Measurements from ENCODE around the gene CD63. TPM values are rescaled to one million over a fixed set of nuclear protein-coding genes. Genes with fewer than 3 reads are reported as not detected.
A peak's percentile ranks its signal among the peaks of the same experiment; 100 is the strongest.

Gene CD63
- total and polyA plus RNA-seq, 5 donors from 2014 or later: 46.4 to 205 (median 167) TPM

DNA sequence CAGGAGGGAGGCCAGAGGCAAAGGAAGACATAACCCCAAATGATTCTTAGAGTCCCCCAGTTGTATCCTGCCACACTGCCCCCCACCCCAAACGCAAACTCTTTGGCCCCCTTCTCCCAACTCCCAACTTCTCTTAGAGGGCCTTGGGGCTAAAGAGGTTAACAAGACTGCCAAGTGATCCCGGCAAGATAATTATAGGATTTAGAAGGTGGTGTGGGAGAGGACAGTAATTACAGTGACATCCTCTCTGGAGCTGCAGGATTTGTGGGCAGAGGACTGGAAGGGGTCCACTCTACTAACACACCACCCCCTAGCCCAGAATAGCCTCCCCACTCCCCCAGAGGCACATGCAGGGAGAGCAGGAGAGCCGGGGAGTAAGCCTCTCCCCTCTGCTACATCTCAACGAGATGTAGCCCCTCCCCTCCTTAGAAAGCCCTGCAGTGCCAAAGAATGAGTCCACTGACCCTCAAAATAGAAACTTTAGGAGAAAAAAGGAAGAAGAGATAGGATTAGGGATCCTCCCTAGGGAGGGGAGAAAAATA is 8.8 kb upstream of the CD63 start:
- peaks cover 16% of the 10 kb centered on the region for H3K4me1 ChIP-seq (ENCODE audit: control insufficient read depth, insufficient read depth, low read length, poor library complexity, severe bottlenecking)
- H3K9me3 ChIP-seq (ENCODE audit: control insufficient read depth in 2 of 2, low read length in 2 of 2): no peaks in the 10 kb centered on the region
- Mint-ChIP-seq H3K4me1 (peaks cover 5 to 33% (median 18%) of the 10 kb centered on the region in 4 donors), H3K4me3 (peak overlapping the region; percentile 89 to 96 (median 92)), H3K9me3 (no peaks in the 10 kb centered on the region), H3K27me3 (peaks cover 5% of the 10 kb centered on the region), H3K36me3 (no peaks in the 10 kb centered on the region), H3K27ac (peak overlapping the region; percentile 94 to 96 (median 95))
- H3K36me3 ChIP-seq (ENCODE audit: control insufficient read depth, insufficient read depth, low read length): no peaks in the 10 kb centered on the region
- H3K27ac ChIP-seq (ENCODE audit: insufficient read depth, low read length, poor library complexity, severe bottlenecking): peak overlapping the region; percentile 89
- H3K4me3 ChIP-seq (ENCODE audit: low read depth, low read length): peak overlapping the region; percentile 95
- H3K27me3 ChIP-seq (ENCODE audit: control insufficient read depth, insufficient read depth, low read length): no peaks in the 10 kb centered on the region
- no peak for DNase-seq
- no peak for ATAC-seq (ENCODE audit: low read depth in 2 of 2)

DNA sequence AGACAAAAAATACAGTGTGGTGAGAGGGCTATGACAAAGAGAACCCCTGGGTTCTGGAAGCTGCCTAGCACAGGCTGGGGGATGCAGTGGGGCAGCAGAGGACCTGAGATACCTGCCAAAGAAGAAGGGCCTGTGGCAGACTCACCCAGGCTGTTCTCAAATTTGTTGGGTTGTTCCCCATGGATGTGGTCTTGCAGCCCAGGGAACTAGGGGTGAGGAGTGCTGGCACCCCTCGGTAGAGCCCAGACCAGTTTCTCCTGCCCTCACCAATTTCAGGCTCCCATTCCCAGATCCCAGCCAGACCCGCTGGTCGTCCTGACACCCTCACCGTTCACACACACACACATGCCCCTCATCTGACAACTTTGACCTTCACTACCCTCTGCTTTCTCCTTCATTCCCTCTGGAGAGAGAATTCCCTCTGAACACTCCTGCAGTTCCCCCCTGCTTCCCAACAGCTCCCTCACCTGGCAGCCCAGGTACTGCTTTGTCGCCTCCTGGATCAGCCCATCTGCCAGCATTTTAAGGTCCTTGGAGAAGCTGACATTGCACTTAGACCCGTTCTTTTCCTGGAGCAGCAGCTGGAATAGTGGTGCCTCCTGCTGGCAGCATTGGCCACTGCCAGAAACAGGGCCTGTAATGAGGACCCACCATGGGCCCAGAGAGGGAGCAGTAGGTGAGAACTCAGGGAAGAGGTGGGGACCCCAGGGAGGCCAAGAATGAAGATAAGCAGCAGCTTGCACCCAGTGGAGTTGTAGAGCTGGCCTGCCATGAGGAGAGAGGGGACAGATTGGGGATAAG is 8.2 kb upstream of the CD63 start:
- H3K36me3 Mint-ChIP-seq: no peaks in the 10 kb centered on the region
- peaks cover 16% of the 10 kb centered on the region for H3K4me1 ChIP-seq (ENCODE audit: control insufficient read depth, insufficient read depth, low read length, poor library complexity, severe bottlenecking)
- ATAC-seq (ENCODE audit: low read depth in 2 of 2) (peak; percentile 37 to 43), DNase-seq (peak; percentile 26 to 69 (median 43))
- peak overlapping the region; percentile 14 for H3K27ac ChIP-seq (ENCODE audit: insufficient read depth, low read length, poor library complexity, severe bottlenecking)
- H3K4me3 ChIP-seq (ENCODE audit: low read depth, low read length): no peak overlapping the region
- H3K4me3 Mint-ChIP-seq: peak overlapping the region; percentile 85 to 91 (median 88)
- peak overlapping the region; percentile 94 to 96 (median 95) for H3K27ac Mint-ChIP-seq
- no peaks in the 10 kb centered on the region for H3K9me3 ChIP-seq (ENCODE audit: control insufficient read depth in 2 of 2, low read length in 2 of 2)
- no peaks in the 10 kb centered on the region for H3K36me3 ChIP-seq (ENCODE audit: control insufficient read depth, insufficient read depth, low read length)
- peaks cover 5% of the 10 kb centered on the region for H3K27me3 Mint-ChIP-seq
- peaks cover 5 to 28% (median 17%) of the 10 kb centered on the region in 4 donors for H3K4me1 Mint-ChIP-seq
- no peaks in the 10 kb centered on the region for H3K9me3 Mint-ChIP-seq
- no peaks in the 10 kb centered on the region for H3K27me3 ChIP-seq (ENCODE audit: control insufficient read depth, insufficient read depth, low read length)

DNA sequence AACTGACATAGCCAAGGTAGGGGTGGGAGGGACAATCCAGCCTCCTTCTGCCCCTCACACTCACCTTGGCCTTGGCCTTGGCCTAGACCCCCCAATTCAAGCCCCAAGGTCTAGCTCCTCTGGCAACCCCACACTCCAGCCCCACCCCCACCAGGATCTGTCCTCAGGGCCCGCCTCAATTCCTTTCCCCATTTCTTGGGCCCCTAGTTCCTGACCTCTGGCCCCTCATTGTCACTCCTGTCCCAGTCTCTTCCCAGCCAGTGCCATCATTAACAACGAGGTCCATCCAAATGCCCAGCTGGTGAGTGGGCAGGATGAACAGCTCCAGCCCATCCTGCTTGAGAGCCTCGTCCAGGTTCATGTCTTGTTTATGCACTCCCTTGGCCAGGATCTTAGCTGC is 7.3 kb upstream of the CD63 start:
- Histone ChIP-seq H3K36me3 (ENCODE audit: control insufficient read depth, insufficient read depth, low read length) (no peaks in the 10 kb centered on the region), H3K27ac (ENCODE audit: insufficient read depth, low read length, poor library complexity, severe bottlenecking) (no peak overlapping the region), H3K4me3 (ENCODE audit: low read depth, low read length) (no peak overlapping the region), H3K4me1 (ENCODE audit: control insufficient read depth, insufficient read depth, low read length, poor library complexity, severe bottlenecking) (peaks cover 16% of the 10 kb centered on the region), H3K27me3 (ENCODE audit: control insufficient read depth, insufficient read depth, low read length) (no peaks in the 10 kb centered on the region), H3K9me3 (ENCODE audit: control insufficient read depth in 2 of 2, low read length in 2 of 2) (no peaks in the 10 kb centered on the region)
- H3K9me3 Mint-ChIP-seq: no peaks in the 10 kb centered on the region
- H3K4me1 Mint-ChIP-seq: peaks cover 5 to 25% (median 16%) of the 10 kb centered on the region in 4 donors
- ATAC-seq (ENCODE audit: low read depth in 2 of 2) (no peak), DNase-seq (no peak)
- H3K36me3 Mint-ChIP-seq: no peaks in the 10 kb centered on the region
- no peak overlapping the region for H3K4me3 Mint-ChIP-seq
- peak overlapping the region in 1 of 3 donors; percentile 92 for H3K27ac Mint-ChIP-seq
- H3K27me3 Mint-ChIP-seq: peaks cover 5% of the 10 kb centered on the region

DNA sequence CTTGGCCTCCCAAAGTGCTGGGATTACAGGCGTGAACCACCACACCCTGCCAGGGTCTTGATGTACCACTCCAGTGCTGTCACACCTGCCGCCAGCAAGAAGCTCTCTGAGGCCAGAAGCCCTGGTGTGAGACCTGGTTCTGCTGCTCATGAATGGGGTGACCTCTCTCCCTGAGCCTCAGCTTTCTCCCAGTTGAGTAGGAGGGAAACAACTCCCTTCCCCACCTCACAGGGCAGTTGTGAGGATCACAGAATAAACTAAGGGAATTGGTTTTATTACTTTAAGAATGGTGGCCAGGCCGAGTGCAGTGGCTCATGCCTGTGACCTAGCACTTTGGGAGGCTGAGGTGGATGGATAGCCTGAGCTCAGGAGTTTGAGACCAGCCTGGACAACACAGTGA is 5.8 kb upstream of the CD63 start:
- no peaks in the 10 kb centered on the region for H3K36me3 ChIP-seq (ENCODE audit: control insufficient read depth, insufficient read depth, low read length)
- no peak overlapping the region for H3K4me3 ChIP-seq (ENCODE audit: low read depth, low read length)
- Mint-ChIP-seq H3K4me1 (peaks cover 12 to 38% (median 28%) of the 10 kb centered on the region in 4 donors), H3K27me3 (no peaks in the 10 kb centered on the region), H3K36me3 (no peaks in the 10 kb centered on the region), H3K27ac (no peak overlapping the region), H3K4me3 (no peak overlapping the region), H3K9me3 (no peaks in the 10 kb centered on the region)
- ATAC-seq (ENCODE audit: low read depth in 2 of 2) (no peak), DNase-seq (no peak)
- H3K27me3 ChIP-seq (ENCODE audit: control insufficient read depth, insufficient read depth, low read length): no peaks in the 10 kb centered on the region
- no peaks in the 10 kb centered on the region for H3K9me3 ChIP-seq (ENCODE audit: control insufficient read depth in 2 of 2, low read length in 2 of 2)
- H3K4me1 ChIP-seq (ENCODE audit: control insufficient read depth, insufficient read depth, low read length, poor library complexity, severe bottlenecking): peaks cover 28% of the 10 kb centered on the region
- H3K27ac ChIP-seq (ENCODE audit: insufficient read depth, low read length, poor library complexity, severe bottlenecking): no peak overlapping the region

DNA sequence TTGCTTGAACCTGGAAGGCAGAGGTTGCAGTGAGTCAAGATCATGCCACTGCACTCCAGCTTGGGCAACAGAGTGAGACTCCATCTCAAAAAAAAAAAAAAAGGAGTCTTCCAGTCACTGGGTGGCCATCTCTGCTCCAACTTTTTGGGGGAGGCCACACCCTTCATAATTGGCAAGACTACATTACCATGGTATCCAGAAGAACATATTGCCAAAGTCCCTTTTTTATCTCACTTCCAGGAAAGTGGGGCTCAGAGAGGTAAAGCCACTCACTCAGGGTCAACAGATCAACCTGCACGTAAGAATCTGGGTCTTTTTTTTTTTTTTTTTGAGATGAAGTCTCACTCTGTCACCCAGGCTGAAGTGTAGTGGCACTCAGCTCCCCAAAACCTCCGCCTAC is 5.0 kb upstream of the CD63 start:
- H3K4me1 ChIP-seq (ENCODE audit: control insufficient read depth, insufficient read depth, low read length, poor library complexity, severe bottlenecking): peaks cover 33% of the 10 kb centered on the region
- ATAC-seq (ENCODE audit: low read depth in 2 of 2) (no peak), DNase-seq (no peak)
- H3K4me3 ChIP-seq (ENCODE audit: low read depth, low read length): no peak overlapping the region
- peaks cover 12 to 42% (median 30%) of the 10 kb centered on the region in 4 donors for H3K4me1 Mint-ChIP-seq
- no peaks in the 10 kb centered on the region for H3K36me3 Mint-ChIP-seq
- H3K27me3 ChIP-seq (ENCODE audit: control insufficient read depth, insufficient read depth, low read length): no peaks in the 10 kb centered on the region
- H3K9me3 Mint-ChIP-seq: no peaks in the 10 kb centered on the region
- H3K27ac ChIP-seq (ENCODE audit: insufficient read depth, low read length, poor library complexity, severe bottlenecking): no peak overlapping the region
- H3K4me3 Mint-ChIP-seq: no peak overlapping the region
- no peaks in the 10 kb centered on the region for H3K36me3 ChIP-seq (ENCODE audit: control insufficient read depth, insufficient read depth, low read length)
- no peaks in the 10 kb centered on the region for H3K27me3 Mint-ChIP-seq
- H3K27ac Mint-ChIP-seq: no peak overlapping the region
- H3K9me3 ChIP-seq (ENCODE audit: control insufficient read depth in 2 of 2, low read length in 2 of 2): no peaks in the 10 kb centered on the region

DNA sequence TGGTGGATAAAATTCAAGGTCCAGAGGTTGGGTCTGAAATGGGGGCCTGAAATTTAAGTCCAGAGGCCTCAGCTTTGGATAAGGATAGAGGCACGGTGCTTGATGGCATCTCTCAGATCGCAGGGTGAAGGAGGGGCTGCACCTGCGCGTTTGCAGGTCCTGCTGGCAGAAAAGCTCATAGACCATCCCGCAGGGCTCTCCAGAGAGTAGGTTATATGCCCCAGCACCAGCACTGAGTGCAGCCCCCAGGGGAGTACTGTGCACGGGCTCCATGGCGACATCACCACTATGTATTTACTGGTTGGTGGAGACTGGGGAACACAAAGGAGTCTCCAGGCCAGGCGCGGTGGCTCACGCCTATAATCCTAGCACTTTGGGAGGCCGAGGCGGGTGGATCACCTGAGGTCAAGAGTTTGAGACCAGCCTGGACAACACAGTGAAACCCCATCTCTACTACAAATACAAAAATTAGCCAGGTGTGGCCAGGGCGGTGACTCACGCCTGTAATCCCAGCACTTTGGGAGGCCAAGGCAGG is 4.3 kb upstream of the CD63 start:
- no peaks in the 10 kb centered on the region for H3K9me3 ChIP-seq (ENCODE audit: control insufficient read depth in 2 of 2, low read length in 2 of 2)
- H3K27me3 ChIP-seq (ENCODE audit: control insufficient read depth, insufficient read depth, low read length): no peaks in the 10 kb centered on the region
- no peaks in the 10 kb centered on the region for H3K36me3 ChIP-seq (ENCODE audit: control insufficient read depth, insufficient read depth, low read length)
- H3K4me3 ChIP-seq (ENCODE audit: low read depth, low read length): no peak overlapping the region
- Mint-ChIP-seq H3K4me1 (peaks cover 7 to 37% (median 26%) of the 10 kb centered on the region in 4 donors), H3K27me3 (no peaks in the 10 kb centered on the region), H3K27ac (peak overlapping the region in 1 of 3 donors; percentile 29), H3K4me3 (peak overlapping the region in 1 of 4 donors; percentile 52), H3K9me3 (no peaks in the 10 kb centered on the region), H3K36me3 (no peaks in the 10 kb centered on the region)
- peaks cover 30% of the 10 kb centered on the region for H3K4me1 ChIP-seq (ENCODE audit: control insufficient read depth, insufficient read depth, low read length, poor library complexity, severe bottlenecking)
- no peak for DNase-seq
- ATAC-seq (ENCODE audit: low read depth in 2 of 2): no peak
- no peak overlapping the region for H3K27ac ChIP-seq (ENCODE audit: insufficient read depth, low read length, poor library complexity, severe bottlenecking)

DNA sequence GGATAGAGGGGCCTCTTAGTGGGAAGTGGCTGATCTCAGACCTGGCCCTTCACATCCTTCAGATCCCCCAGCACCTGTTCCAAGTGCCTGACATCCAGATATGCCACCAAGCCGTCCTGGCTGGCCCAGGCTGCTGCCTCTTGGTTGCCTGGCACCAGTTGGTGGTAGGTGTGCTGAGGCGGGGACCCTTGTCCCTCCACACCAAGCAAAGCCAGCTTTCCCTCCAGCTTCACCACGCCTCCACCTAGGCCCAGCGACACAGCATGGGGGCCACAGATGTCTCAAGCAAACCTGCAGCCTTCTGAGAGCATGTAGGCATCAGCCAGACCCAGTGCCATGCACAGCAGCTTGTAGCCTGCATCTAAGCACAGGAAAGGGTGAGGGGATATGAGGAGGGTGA is 3.5 kb upstream of the CD63 start:
- ATAC-seq (ENCODE audit: low read depth in 2 of 2) (no peak), DNase-seq (no peak)
- Mint-ChIP-seq H3K4me3 (peak overlapping the region in 1 of 4 donors; percentile 52), H3K36me3 (no peaks in the 10 kb centered on the region), H3K9me3 (no peaks in the 10 kb centered on the region), H3K4me1 (peaks cover 6 to 33% (median 21%) of the 10 kb centered on the region in 4 donors), H3K27me3 (no peaks in the 10 kb centered on the region), H3K27ac (peak overlapping the region in 2 of 3 donors; percentile 47 to 96)
- Histone ChIP-seq H3K27me3 (ENCODE audit: control insufficient read depth, insufficient read depth, low read length) (no peaks in the 10 kb centered on the region), H3K9me3 (ENCODE audit: control insufficient read depth in 2 of 2, low read length in 2 of 2) (no peaks in the 10 kb centered on the region), H3K36me3 (ENCODE audit: control insufficient read depth, insufficient read depth, low read length) (no peaks in the 10 kb centered on the region), H3K4me3 (ENCODE audit: low read depth, low read length) (no peak overlapping the region), H3K4me1 (ENCODE audit: control insufficient read depth, insufficient read depth, low read length, poor library complexity, severe bottlenecking) (peaks cover 31% of the 10 kb centered on the region), H3K27ac (ENCODE audit: insufficient read depth, low read length, poor library complexity, severe bottlenecking) (no peak overlapping the region)

All from CD4-positive, CD25-positive, alpha-beta regulatory T cell (primary cell).